ENCODE data around the gene CBFB.

DNA sequence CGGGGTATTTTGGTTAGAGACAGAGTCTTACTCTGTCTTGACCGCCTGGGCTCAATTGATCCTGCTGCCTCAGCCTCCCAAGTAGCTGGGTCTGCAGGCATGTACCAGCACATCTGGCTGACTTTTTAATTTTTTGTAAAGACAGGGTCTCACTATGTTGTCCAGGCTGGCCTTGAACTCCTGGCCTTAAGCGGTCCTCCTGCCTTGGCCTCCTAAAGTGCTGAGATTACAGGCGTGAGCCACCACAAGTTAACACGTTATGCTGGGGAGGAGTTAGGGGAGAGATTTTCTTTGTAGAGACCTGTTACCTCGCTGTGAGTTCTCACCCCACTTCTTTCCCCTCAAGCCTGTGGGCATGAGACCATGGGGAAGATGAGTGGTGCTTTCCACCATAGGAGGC, 42.4 kb upstream of the CBFB start:
- no peak for TF ChIP-seq DACH1 (IDR thresholded peaks at IDR 0.05; ENCODE audit: partially characterized antibody)
- TF ChIP-seq CREB1 (IDR thresholded peaks at IDR 0.05): no peak
- TF ChIP-seq CREB1 (CRISPR knock-in tag; IDR thresholded peaks at IDR 0.05): no peak
- no peak for TF ChIP-seq HEY1 (CRISPR knock-in tag; IDR thresholded peaks at IDR 0.05; ENCODE audit: borderline replicate concordance)
- TF ChIP-seq SIX5 (IDR thresholded peaks at IDR 0.05; ENCODE audit: borderline replicate concordance in 1 of 2, insufficient read depth in 1 of 2, low read depth in 1 of 2, low read length in 2 of 2): no peak
- TF ChIP-seq PHF8 (IDR thresholded peaks at IDR 0.05; ENCODE audit: borderline replicate concordance, low read length): no peak
- TF ChIP-seq POLR2A (conservative IDR thresholded peaks at IDR 0.05): no peak
- TF ChIP-seq, protein P1, sequence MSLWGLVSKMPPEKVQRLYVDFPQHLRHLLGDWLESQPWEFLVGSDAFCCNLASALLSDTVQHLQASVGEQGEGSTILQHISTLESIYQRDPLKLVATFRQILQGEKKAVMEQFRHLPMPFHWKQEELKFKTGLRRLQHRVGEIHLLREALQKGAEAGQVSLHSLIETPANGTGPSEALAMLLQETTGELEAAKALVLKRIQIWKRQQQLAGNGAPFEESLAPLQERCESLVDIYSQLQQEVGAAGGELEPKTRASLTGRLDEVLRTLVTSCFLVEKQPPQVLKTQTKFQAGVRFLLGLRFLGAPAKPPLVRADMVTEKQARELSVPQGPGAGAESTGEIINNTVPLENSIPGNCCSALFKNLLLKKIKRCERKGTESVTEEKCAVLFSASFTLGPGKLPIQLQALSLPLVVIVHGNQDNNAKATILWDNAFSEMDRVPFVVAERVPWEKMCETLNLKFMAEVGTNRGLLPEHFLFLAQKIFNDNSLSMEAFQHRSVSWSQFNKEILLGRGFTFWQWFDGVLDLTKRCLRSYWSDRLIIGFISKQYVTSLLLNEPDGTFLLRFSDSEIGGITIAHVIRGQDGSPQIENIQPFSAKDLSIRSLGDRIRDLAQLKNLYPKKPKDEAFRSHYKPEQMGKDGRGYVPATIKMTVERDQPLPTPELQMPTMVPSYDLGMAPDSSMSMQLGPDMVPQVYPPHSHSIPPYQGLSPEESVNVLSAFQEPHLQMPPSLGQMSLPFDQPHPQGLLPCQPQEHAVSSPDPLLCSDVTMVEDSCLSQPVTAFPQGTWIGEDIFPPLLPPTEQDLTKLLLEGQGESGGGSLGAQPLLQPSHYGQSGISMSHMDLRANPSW (CRISPR knock-in tag; IDR thresholded peaks at IDR 0.05): no peak
